Stimulated activated CD8-positive, alpha-beta memory T cell treated with anti-CD3 and anti-CD28 coated beads, Interleukin-2, amount 100 ng/mL, for 48 hours (primary cell): ENCODE results near the gene UBXN2A.
"Not testable (repeated sequence)": the region's sequence is repeated elsewhere in the genome, so short reads cannot be mapped to it uniquely, and the experiment has no call there.

ENCODE experiments used
- DNase-seq, 2 donors: peaks; one replicate each; pipeline ENCODE4 v3.0.0-alpha.2; 2020; ENCODE audit warnings: low read depth in 2 of 2

UBXN2A gene

GRCh38 chr2:23941644-23942043 lies 1.4 kb downstream of the UBXN2A start:
- DNase-seq, result no peak

- no peak for DNase-seq
Measured at GRCh38 chr2:23943666-23944065, 3.4 kb downstream of the UBXN2A start.

- DNase-seq, result no peak
Measured at GRCh38 chr2:23944527-23944926, 4.3 kb downstream of the UBXN2A start.

GRCh38 chr2:23944976-23945375 lies 4.7 kb downstream of the UBXN2A start:
- no peak for DNase-seq

- DNase-seq, result no peak
Measured at GRCh38 chr2:23947350-23947749, 7.1 kb downstream of the UBXN2A start.

GRCh38 chr2:23952558-23952957 lies 12.3 kb downstream of the UBXN2A start:
- DNase-seq, result not testable (repeated sequence)

GRCh38 chr2:23953625-23954024 lies 13.4 kb downstream of the UBXN2A start:
- DNase-seq, result no peak

- no peak for DNase-seq
Measured at GRCh38 chr2:23954325-23955014, 14.2 kb downstream of the UBXN2A start.

- no peak for DNase-seq
Measured at GRCh38 chr2:23967846-23968245, 27.6 kb downstream of the UBXN2A start.

- DNase-seq, result no peak
Measured at GRCh38 chr2:23976883-23977282, 36.6 kb downstream of the UBXN2A start.

- DNase-seq, result no peak
Measured at GRCh38 chr2:23988371-23988770, 48.1 kb downstream of the UBXN2A start.

- no peak for DNase-seq
Measured at GRCh38 chr2:23992931-23993330, 52.7 kb downstream of the UBXN2A start.

- DNase-seq, result no peak
Measured at GRCh38 chr2:23993736-23994269, 53.5 kb downstream of the UBXN2A start.

- DNase-seq, result no peak
Measured at GRCh38 chr2:23994567-23994966, 54.3 kb downstream of the UBXN2A start.

GRCh38 chr2:24007693-24008092 lies 67.4 kb downstream of the UBXN2A start:
- no peak for DNase-seq

GRCh38 chr2:24008672-24009366 lies 68.6 kb downstream of the UBXN2A start:
- DNase-seq, result no peak

- no peak for DNase-seq
Measured at GRCh38 chr2:24009367-24009679, 69.1 kb downstream of the UBXN2A start.

- no peak for DNase-seq
Measured at GRCh38 chr2:24009680-24010476, 69.6 kb downstream of the UBXN2A start, which contains the start of gene MFSD2B. Gene MFSD2B, plus strand, starts transcription at chr2:24010085. Its CDS starts 12 bp downstream, at chr2:24010097.

- no peak for DNase-seq
Measured at GRCh38 chr2:24010477-24011249, 70.4 kb downstream of the UBXN2A start.

- no peak for DNase-seq
Measured at GRCh38 chr2:24011250-24012104, 71.2 kb downstream of the UBXN2A start.
